Astrocyte of the spinal cord (primary cell): ENCODE data around the gene COL8A1.
A peak's percentile ranks its signal among the peaks of the same experiment; 100 is the strongest.

Source experiments
- DNase-seq: peaks from one replicate; pipeline ENCODE4 v3.0.0; 2011; ENCODE audit warnings: low read depth, low spot score
- H3K4me3 ChIP-seq: 2 replicates; pipeline ENCODE4 v1.5.1; 2011; ENCODE audit warnings: low read depth, mild to moderate bottlenecking, low read length, moderate library complexity
- CTCF ChIP-seq: IDR thresholded peaks from 2 replicates; pipeline ENCODE4 v1.5.1; 2012; ENCODE audit warnings: low read depth, mild to moderate bottlenecking, low read length, inconsistent platforms
- in situ Hi-C: cut with HindIII; loops from 2 replicates; pipeline ENCODE4 v1.10.0; 2017; ENCODE audit warnings: low sequenced_read_pairs

Gene COL8A1

GRCh38 chr3:99663977-99664376, 25.6 kb downstream of the COL8A1 start:
- DNase-seq, result peak; percentile 42
- no peak overlapping the region for H3K4me3 ChIP-seq
- no peak for TF ChIP-seq CTCF
- in situ Hi-C loops, result no loop called here

GRCh38 chr3:99665017-99665416, 26.6 kb downstream of the COL8A1 start:
- H3K4me3 ChIP-seq, result no peak overlapping the region
- no peak for DNase-seq
- in situ Hi-C loops, result no loop called here
- no peak for TF ChIP-seq CTCF

- in situ Hi-C loops, result no loop called here
- DNase-seq, result no peak
- no peak overlapping the region for H3K4me3 ChIP-seq
- no peak for TF ChIP-seq CTCF
Measured at GRCh38 chr3:99666201-99666600, 27.8 kb downstream of the COL8A1 start.

GRCh38 chr3:99668044-99668443, 29.6 kb downstream of the COL8A1 start:
- TF ChIP-seq CTCF, result no peak
- in situ Hi-C loops, result no loop called here
- H3K4me3 ChIP-seq, result no peak overlapping the region
- no peak for DNase-seq

- TF ChIP-seq CTCF, result no peak
- peak; percentile 46 for DNase-seq
- in situ Hi-C loops, result no loop called here
- no peak overlapping the region for H3K4me3 ChIP-seq
Measured at GRCh38 chr3:99669879-99670555, 31.6 kb downstream of the COL8A1 start.

GRCh38 chr3:99670556-99670950, 32.2 kb downstream of the COL8A1 start:
- in situ Hi-C loops, result no loop called here
- no peak for DNase-seq
- H3K4me3 ChIP-seq, result no peak overlapping the region
- TF ChIP-seq CTCF, result no peak
